Measurements from ENCODE around the gene SF3A1. TPM values are rescaled to one million over a fixed set of nuclear protein-coding genes. Genes with fewer than 3 reads are reported as not detected.

Gene SF3A1
- total and polyA plus RNA-seq, 2 of the 8 experiments (the other 6 are each of a cell fraction or from before 2014, with no cell fraction given): 27.8 to 285 TPM

DNA sequence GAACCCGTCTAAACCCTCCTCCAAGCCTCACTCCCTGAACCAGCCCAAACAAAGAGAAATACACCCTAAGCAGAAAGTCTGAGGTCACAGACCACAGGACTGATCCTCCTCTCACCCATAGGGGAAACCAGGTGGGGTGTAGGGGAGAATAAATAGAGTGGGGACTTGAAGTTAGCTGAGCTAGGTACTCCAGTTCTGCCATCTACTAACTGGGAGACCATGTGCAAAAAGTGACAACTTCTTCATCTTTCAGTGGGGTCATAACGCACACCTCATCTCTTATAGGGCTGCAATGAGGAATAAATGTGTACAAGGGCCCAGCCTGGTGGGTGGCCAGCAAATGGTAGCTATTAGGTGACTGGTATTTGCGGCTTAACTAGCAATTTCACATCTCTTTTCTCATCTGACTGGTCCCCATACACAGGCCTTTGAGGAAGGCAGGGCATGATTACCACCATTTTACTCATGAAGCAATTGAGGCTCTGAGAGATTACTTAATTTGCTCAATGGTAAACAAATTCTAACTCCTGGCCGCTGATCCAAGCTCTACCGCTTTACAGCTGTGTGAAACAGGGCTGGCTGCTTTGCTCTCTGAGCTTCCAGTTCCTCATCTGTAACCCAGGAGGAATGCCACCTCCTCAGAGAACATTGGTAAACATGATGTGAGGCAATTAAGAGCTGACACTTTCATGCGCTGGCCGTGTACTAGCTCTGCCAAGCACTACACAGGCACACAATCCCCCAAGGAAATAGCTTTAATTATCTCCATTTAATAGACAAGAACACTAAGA lies 46.5 kb downstream of the SF3A1 start:
- H3K4me2 ChIP-seq (ENCODE audit: insufficient read depth in 1 of 2, low read depth in 2 of 2, low read length in 2 of 2): no peak overlapping the region
- H4K8ac ChIP-seq (ENCODE audit: extremely low read depth, insufficient read depth, low read length): no peak overlapping the region
- peaks cover 0 to 2% of the 10 kb centered on the region in 2 experiments for H4K20me1 ChIP-seq (replicated peaks in 1 of 2; ENCODE audit: control insufficient read depth in 1 of 2, insufficient read depth in 2 of 2, low read length in 2 of 2)
- H3K23ac ChIP-seq (ENCODE audit: insufficient read length): no peak overlapping the region
- H2BK20ac ChIP-seq (ENCODE audit: low read length): no peak overlapping the region
- no peak overlapping the region for H3K14ac ChIP-seq (ENCODE audit: insufficient read length)
- H3K27me3 ChIP-seq (replicated peaks in 1 of 4; ENCODE audit: control insufficient read depth in 3 of 4, extremely low read depth in 1 of 4, insufficient read depth in 3 of 4, low read length in 3 of 4): no peaks in the 10 kb centered on the region
- no peak overlapping the region for H4K91ac ChIP-seq (replicated peaks; ENCODE audit: insufficient read length, low read length)
- no peak overlapping the region; the same call in 1 of the 2 replicates for H2BK12ac ChIP-seq (ENCODE audit: low read depth, low read length)
- H3K4me3 ChIP-seq (ENCODE audit: extremely low read depth in 1 of 4, insufficient read depth in 2 of 4, low read depth in 3 of 4, low read length in 4 of 4): no peak overlapping the region
- FAIRE-seq: no peak
- no peak overlapping the region for H3K4ac ChIP-seq (replicated peaks; ENCODE audit: insufficient read length, low read depth, low read length)
- POLR2A ChIA-PET (ENCODE audit: partially characterized antibody): no interaction called here
- H2AK5ac ChIP-seq (ENCODE audit: low read depth, low read length): no peak overlapping the region
- H3K23me2 ChIP-seq (ENCODE audit: low read depth, low read length): no peaks in the 10 kb centered on the region
- H3K79me2 ChIP-seq (ENCODE audit: control insufficient read depth in 1 of 2, insufficient read depth in 2 of 2, low read length in 2 of 2): no peaks in the 10 kb centered on the region
- 0 out of 2 replicates have a peak, but pooled peaks cover 2% of the 10 kb centered on the region for H3K79me1 ChIP-seq (ENCODE audit: low read depth, low read length)
- WGBS, 2 experiments (ENCODE audit: extremely low coverage in 1 of 2, insufficient coverage in 1 of 2, insufficient read length in 1 of 2, insufficient replicate concordance in 2 of 2, low coverage in 1 of 2, low lambda C conversion rate in 2 of 2, missing lambda C conversion rate in 1 of 2): 88% methylated on average over 7 of the region's 7 CpGs; no CpG with 5 or more reads in 1 of the 2 experiments
- no peak overlapping the region for H4K5ac ChIP-seq (ENCODE audit: insufficient read length, low read depth, low read length)
- CTCF ChIA-PET (ENCODE audit: partially characterized antibody): interaction anchor here (0.7 to 1.6 kb wide), 7 partner anchors 9 to 47 kb away, joined by 3 to 10 read pairs (median 6); no protein-coding TSS in a partner anchor
- H3K4me1 ChIP-seq (replicated peaks in 1 of 4; ENCODE audit: control insufficient read depth in 3 of 4, insufficient read depth in 4 of 4, low read length in 3 of 4): peaks cover 0 to 5% (median 1%) of the 10 kb centered on the region in 4 experiments; a peak in 3 of 7 replicates
- H3K56ac ChIP-seq (replicated peaks; ENCODE audit: insufficient read length, low read depth, low read length): no peak overlapping the region
- no peak overlapping the region for H2AFZ ChIP-seq (ENCODE audit: low read length)
- H3K36me3 ChIP-seq (ENCODE audit: control insufficient read depth in 2 of 4, insufficient read depth in 4 of 4, low read length in 3 of 4): no peaks in the 10 kb centered on the region
- H2BK15ac ChIP-seq (ENCODE audit: low read length): no peak overlapping the region
- H2BK5ac ChIP-seq (ENCODE audit: low read depth, low read length): no peak overlapping the region
- no peak overlapping the region for H2BK120ac ChIP-seq (replicated peaks; ENCODE audit: low read depth, low read length)
- no peaks in the 10 kb centered on the region for H3K9me3 ChIP-seq (ENCODE audit: insufficient read depth in 2 of 2, low read depth in 1 of 2, low read length in 1 of 2)
- no peak overlapping the region for H3K18ac ChIP-seq (ENCODE audit: extremely low read depth, low read length)
- H3K27ac ChIP-seq (ENCODE audit: low read depth, low read length): no peak overlapping the region
- no peak overlapping the region; a peak in 1 of 7 replicates for H3K9ac ChIP-seq (replicated peaks in 1 of 4; ENCODE audit: extremely low read depth in 1 of 4, low read depth in 3 of 4, low read length in 3 of 4)
- no peak for DNase-seq (ENCODE audit: low read depth in 1 of 2, low spot score in 2 of 2)
- TF ChIP-seq KDM1A (IDR thresholded peaks at IDR 0.05; ENCODE audit: borderline replicate concordance, low read length) (no peak), CBX5 (IDR thresholded peaks at IDR 0.05; ENCODE audit: low read depth, low read length) (no peak), SIRT6 (IDR thresholded peaks at IDR 0.05; ENCODE audit: low read length) (no peak), RBBP5 (IDR thresholded peaks at IDR 0.05; ENCODE audit: borderline replicate concordance, low read depth, low read length) (no peak), EGR1 (IDR thresholded peaks at IDR 0.05; ENCODE audit: borderline replicate concordance, low read depth, low read length) (no peak), JUN (IDR thresholded peaks at IDR 0.05; ENCODE audit: low read depth, low read length) (no peak), RFX5 (IDR thresholded peaks at IDR 0.05; ENCODE audit: borderline replicate concordance, low read depth, low read length) (no peak), TAF7 (optimal IDR thresholded peaks at IDR 0.05; ENCODE audit: borderline replicate concordance, low read depth, low read length) (no peak)
- TF ChIP-seq, protein P1, sequence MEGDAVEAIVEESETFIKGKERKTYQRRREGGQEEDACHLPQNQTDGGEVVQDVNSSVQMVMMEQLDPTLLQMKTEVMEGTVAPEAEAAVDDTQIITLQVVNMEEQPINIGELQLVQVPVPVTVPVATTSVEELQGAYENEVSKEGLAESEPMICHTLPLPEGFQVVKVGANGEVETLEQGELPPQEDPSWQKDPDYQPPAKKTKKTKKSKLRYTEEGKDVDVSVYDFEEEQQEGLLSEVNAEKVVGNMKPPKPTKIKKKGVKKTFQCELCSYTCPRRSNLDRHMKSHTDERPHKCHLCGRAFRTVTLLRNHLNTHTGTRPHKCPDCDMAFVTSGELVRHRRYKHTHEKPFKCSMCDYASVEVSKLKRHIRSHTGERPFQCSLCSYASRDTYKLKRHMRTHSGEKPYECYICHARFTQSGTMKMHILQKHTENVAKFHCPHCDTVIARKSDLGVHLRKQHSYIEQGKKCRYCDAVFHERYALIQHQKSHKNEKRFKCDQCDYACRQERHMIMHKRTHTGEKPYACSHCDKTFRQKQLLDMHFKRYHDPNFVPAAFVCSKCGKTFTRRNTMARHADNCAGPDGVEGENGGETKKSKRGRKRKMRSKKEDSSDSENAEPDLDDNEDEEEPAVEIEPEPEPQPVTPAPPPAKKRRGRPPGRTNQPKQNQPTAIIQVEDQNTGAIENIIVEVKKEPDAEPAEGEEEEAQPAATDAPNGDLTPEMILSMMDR (IDR thresholded peaks at IDR 0.05; ENCODE audit: control extremely low read depth in 1 of 3, insufficient read depth in 1 of 3, low read depth in 1 of 3, low read length in 3 of 3): no peak
